ENCODE results near the gene ACER3.
"Not testable (repeated sequence)": the region's sequence is repeated elsewhere in the genome, so short reads cannot be mapped to it uniquely, and the experiment has no call there.

ACER3 gene

GRCh38 chr11:76995081-76995576, 134.4 kb downstream of the ACER3 start:
- DNase-seq = no peak

- DNase-seq = no peak
These were observed 136.8 kb downstream of the ACER3 start for GRCh38 chr11:76997512-76997911.

GRCh38 chr11:76999597-76999996, 138.9 kb downstream of the ACER3 start:
- DNase-seq = no peak

GRCh38 chr11:77001613-77002012, 140.9 kb downstream of the ACER3 start:
- no peak for DNase-seq

GRCh38 chr11:77002776-77003175, 142.1 kb downstream of the ACER3 start:
- no peak for DNase-seq

GRCh38 chr11:77003963-77004362, 143.2 kb downstream of the ACER3 start:
- no peak for DNase-seq

GRCh38 chr11:77009533-77010160, 148.9 kb downstream of the ACER3 start:
- DNase-seq = no peak

GRCh38 chr11:77014669-77015068, 154.0 kb downstream of the ACER3 start:
- DNase-seq = no peak

- DNase-seq = not testable (repeated sequence)
These were observed 157.7 kb downstream of the ACER3 start for GRCh38 chr11:77018396-77018924.

- no peak for DNase-seq
These were observed 159.4 kb downstream of the ACER3 start for GRCh38 chr11:77019976-77020595.

GRCh38 chr11:77020734-77021133, 160.0 kb downstream of the ACER3 start:
- DNase-seq = no peak

- DNase-seq = no peak
These were observed 164.0 kb downstream of the ACER3 start for GRCh38 chr11:77024745-77025144.

- DNase-seq = no peak
These were observed 165.5 kb downstream of the ACER3 start for GRCh38 chr11:77026221-77026620.

GRCh38 chr11:77026743-77027142, 166.0 kb downstream of the ACER3 start:
- DNase-seq = no peak

GRCh38 chr11:77027275-77027674, 166.6 kb downstream of the ACER3 start:
- DNase-seq = no peak

- DNase-seq = no peak
These were observed 169.1 kb downstream of the ACER3 start for GRCh38 chr11:77029829-77030228.

GRCh38 chr11:77030834-77031414, 170.2 kb downstream of the ACER3 start:
- DNase-seq = no peak

GRCh38 chr11:77031599-77031998, 170.9 kb downstream of the ACER3 start:
- no peak for DNase-seq

GRCh38 chr11:77035039-77035438, 174.3 kb downstream of the ACER3 start:
- DNase-seq = no peak

GRCh38 chr11:77035580-77035979, 174.9 kb downstream of the ACER3 start:
- no peak for DNase-seq

GRCh38 chr11:77036398-77036797, 175.7 kb downstream of the ACER3 start:
- DNase-seq = no peak

- no peak for DNase-seq
These were observed 176.3 kb downstream of the ACER3 start for GRCh38 chr11:77037057-77037456.
